Activated naive CD4-positive, alpha-beta T cell treated with anti-CD3 and anti-CD28 coated beads, Interleukin-2, amount 10 ng/mL, durations not matched to agents 7 days and 5 days (primary cell): Measurements from ENCODE around the gene MXD4.

Experiments
- CTCF ChIA-PET: fragments of 350-600 bp; sonication (Branson Sonifier 250); formaldehyde crosslinking; loops from one replicate; lab custom pipeline; 2021; ENCODE audit warnings: antibody characterized with exemption; lab: Charles Lee
- DNase-seq: peaks from one replicate; pipeline ENCODE4 v3.0.0-alpha.2; 2020
- H3K27ac Mint-ChIP-seq: one replicate; pipeline ENCODE4 v1.8.0; 2021; ENCODE audit warnings: mild to moderate bottlenecking, moderate library complexity, mixed read lengths
- H3K27me3 Mint-ChIP-seq: one replicate; pipeline ENCODE4 v1.8.0; 2021; ENCODE audit warnings: mild to moderate bottlenecking, mixed read lengths
- H3K36me3 Mint-ChIP-seq: one replicate; pipeline ENCODE4 v1.8.0; 2021; ENCODE audit warnings: mixed read lengths
- H3K4me1 Mint-ChIP-seq: one replicate; pipeline ENCODE4 v1.8.0; 2021; ENCODE audit warnings: mixed read lengths
- H3K4me3 Mint-ChIP-seq: one replicate; pipeline ENCODE4 v1.8.0; 2021; ENCODE audit warnings: mild to moderate bottlenecking, moderate library complexity, mixed read lengths
- H3K9me3 Mint-ChIP-seq: one replicate; pipeline ENCODE4 v1.8.0; 2021; ENCODE audit warnings: mixed read lengths

Gene MXD4

DNA sequence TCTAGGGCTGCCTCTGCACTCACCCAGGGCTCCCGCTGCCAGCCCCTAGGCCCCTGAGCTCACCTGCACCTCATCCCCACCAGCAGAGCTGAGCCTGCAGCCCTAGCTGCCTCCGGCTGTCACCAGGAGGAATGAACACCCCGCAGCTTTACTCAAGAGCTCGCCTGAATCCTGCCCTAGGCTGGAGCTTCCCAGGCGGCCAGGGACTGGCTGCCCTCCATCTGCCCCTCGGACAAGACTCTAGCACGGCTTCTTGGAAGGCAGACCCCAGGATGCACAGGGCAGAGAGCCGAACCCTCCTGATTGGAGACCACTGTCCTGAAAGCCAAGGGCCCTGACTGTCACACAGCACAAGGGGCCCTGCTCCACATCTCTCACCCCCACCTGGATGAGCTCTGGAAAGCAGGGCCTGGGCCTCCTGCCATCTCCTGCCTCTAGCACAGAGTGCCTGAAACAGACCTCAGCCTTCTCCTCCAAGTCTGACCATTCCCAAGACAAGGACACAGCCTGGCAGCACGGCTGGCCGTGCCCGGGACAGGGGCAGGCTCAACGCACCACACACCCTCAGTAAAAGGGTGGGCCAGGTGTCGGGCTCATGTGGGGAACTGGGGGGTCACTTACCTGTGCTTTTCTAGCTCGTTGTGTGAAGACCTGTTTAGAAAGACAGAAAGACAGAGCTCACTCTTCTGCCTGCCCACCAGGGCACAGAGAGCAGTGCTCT lies 4.4 kb downstream of the MXD4 start:
- no peak overlapping the region for H3K4me3 Mint-ChIP-seq
- H3K27me3 Mint-ChIP-seq = no peaks in the 10 kb centered on the region
- H3K27ac Mint-ChIP-seq = no peak overlapping the region
- H3K9me3 Mint-ChIP-seq = no peaks in the 10 kb centered on the region
- peak; percentile 12 for DNase-seq
- CTCF ChIA-PET = interaction anchor here (1.4 to 1.7 kb wide), 2 partner anchors 9 to 37 kb away, joined by 3 to 4 read pairs; no protein-coding TSS in a partner anchor
- no peaks in the 10 kb centered on the region for H3K36me3 Mint-ChIP-seq
- no peaks in the 10 kb centered on the region for H3K4me1 Mint-ChIP-seq

DNA sequence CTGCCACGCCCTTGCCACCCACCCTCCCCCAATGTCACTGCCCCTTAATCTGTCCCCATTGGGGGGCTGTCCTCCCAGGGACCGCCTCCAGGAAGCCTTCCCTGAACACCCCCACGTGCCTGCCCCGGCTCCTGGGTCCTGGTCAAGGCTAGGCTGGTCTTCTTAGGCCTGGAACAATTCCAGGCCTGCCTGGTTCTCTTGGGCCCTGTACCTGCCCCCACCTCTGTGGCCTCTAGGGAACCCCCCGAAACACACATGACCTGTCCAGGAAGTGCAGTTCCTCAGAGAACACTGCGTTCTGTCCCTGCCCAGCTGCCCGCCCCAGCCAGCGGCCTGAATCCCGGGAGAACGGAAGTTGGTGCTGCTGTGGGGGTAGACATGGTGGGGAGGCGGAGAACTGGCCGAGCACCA lies 5.1 kb downstream of the MXD4 start:
- CTCF ChIA-PET = interaction anchor here (1.4 to 1.7 kb wide), 2 partner anchors 8 to 37 kb away, joined by 3 to 4 read pairs; no protein-coding TSS in a partner anchor
- no peaks in the 10 kb centered on the region for H3K9me3 Mint-ChIP-seq
- no peak overlapping the region for H3K27ac Mint-ChIP-seq
- H3K4me1 Mint-ChIP-seq = no peaks in the 10 kb centered on the region
- peak; percentile 17 for DNase-seq
- no peak overlapping the region for H3K4me3 Mint-ChIP-seq
- H3K36me3 Mint-ChIP-seq = no peaks in the 10 kb centered on the region
- H3K27me3 Mint-ChIP-seq = no peaks in the 10 kb centered on the region

DNA sequence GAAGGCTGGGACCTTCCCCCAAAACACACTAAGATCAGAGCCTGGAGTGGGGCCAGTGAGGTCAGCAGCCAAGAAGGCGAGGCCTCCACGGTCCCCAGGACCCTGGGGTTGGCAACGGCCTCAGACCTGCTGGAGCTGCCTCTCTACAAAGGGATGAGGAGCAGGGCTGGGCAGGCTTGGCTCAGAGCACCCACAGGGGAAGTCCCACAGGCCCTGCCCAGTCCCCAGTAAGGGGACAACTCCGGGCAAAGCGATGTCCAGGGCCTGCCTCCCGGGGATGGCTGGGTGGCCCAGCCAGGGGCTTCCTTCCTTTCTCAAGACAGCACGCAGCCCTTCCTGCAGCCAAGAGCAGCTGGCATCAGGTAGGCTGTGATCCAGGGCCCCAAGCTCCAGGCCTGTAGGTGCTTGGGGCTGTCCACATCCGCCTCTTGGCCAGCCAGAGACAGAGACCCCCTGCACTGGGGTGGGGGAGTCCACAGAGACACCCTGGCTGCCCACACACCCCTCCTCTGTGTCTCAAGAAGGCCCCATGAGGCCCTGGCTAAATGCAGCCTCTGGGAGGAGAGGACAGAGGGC lies 5.7 kb downstream of the MXD4 start:
- Mint-ChIP-seq H3K4me3 (no peak overlapping the region), H3K9me3 (no peaks in the 10 kb centered on the region), H3K4me1 (no peaks in the 10 kb centered on the region), H3K27me3 (no peaks in the 10 kb centered on the region), H3K36me3 (no peaks in the 10 kb centered on the region), H3K27ac (no peak overlapping the region)
- DNase-seq = peak; percentile 13
- CTCF ChIA-PET = interaction anchor here (1.7 kb wide), 1 partner anchor 8 kb away, joined by 3 read pairs; no protein-coding TSS in a partner anchor

DNA sequence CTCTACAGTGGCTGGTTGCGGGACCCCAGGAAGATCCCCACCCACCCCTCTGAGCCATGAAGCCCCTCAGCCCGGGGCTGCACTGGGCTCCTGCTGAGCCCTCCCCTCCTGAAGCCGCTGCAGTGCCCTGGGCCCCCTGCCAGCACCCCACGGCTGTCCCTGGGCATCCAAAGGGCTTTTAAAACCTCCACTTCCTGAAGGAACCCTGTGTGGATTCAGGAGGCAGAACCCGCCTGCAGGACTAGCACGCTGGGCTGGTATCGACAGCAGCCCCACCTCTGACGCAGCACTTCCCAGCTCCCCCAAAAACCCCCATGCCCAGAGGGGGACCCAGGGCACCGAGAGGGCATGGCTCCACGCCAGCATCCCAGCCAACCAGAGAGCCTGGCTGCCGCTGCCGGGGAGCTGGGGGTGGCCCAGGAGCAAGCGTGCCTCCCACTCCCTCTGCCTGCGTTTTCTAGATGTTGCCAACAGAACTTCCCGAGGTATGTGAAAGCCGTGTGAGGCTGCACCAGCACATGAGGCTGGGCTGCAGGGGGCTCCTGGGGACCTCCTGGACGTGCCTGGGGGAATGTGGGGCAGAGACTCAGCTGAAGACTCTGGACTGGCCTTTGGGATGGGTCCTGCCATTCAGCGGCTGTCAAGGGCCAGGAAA lies 6.3 kb downstream of the MXD4 start:
- Mint-ChIP-seq H3K4me1 (no peaks in the 10 kb centered on the region), H3K9me3 (no peaks in the 10 kb centered on the region), H3K27me3 (no peaks in the 10 kb centered on the region), H3K4me3 (no peak overlapping the region), H3K36me3 (no peaks in the 10 kb centered on the region), H3K27ac (no peak overlapping the region)
- CTCF ChIA-PET = no interaction called here
- peak; percentile 17 for DNase-seq

DNA sequence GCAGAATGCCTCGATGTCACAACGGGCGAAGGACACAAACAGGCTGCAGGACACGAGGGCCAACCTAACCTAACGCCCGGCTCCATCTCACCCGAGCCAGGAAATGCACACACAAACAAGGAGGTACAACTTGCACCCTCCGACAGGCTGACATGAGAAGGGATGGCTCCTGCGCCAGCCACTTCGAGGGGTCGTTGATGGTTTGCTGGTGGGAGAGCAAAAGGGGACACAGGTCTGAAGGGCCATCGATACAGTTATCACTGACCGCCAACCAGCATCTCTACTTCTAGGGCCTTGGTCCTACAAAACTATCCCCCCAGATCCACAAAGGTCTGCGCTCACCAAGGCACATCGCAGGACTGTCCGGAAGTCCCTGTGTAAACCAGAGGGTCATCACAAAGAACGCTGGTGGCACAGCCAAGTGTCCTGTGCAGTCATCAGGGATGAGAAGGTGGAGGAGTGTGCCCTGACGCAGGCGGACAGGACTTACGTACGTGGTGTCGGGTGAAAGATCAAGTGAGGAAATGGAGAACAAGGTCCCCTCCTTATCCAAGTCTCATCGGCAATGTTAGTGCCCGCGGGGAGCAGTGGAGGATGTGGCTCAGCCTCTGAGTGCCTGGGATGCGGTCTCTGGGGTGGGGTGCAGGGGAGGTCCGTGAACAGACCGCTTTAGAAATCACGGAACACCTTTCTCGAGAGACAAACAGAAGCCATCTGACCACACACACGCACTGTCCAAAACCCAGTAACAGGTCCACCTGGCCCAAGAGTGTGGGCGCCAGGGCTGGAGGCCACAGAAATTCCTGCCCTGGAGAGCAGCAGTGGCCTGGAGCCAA lies 7.0 kb downstream of the MXD4 start:
- CTCF ChIA-PET = no interaction called here
- no peaks in the 10 kb centered on the region for H3K4me1 Mint-ChIP-seq
- H3K4me3 Mint-ChIP-seq = no peak overlapping the region
- DNase-seq = peak; percentile 20
- no peak overlapping the region for H3K27ac Mint-ChIP-seq
- peaks cover 2% of the 10 kb centered on the region for H3K36me3 Mint-ChIP-seq
- no peaks in the 10 kb centered on the region for H3K9me3 Mint-ChIP-seq
- H3K27me3 Mint-ChIP-seq = no peaks in the 10 kb centered on the region

DNA sequence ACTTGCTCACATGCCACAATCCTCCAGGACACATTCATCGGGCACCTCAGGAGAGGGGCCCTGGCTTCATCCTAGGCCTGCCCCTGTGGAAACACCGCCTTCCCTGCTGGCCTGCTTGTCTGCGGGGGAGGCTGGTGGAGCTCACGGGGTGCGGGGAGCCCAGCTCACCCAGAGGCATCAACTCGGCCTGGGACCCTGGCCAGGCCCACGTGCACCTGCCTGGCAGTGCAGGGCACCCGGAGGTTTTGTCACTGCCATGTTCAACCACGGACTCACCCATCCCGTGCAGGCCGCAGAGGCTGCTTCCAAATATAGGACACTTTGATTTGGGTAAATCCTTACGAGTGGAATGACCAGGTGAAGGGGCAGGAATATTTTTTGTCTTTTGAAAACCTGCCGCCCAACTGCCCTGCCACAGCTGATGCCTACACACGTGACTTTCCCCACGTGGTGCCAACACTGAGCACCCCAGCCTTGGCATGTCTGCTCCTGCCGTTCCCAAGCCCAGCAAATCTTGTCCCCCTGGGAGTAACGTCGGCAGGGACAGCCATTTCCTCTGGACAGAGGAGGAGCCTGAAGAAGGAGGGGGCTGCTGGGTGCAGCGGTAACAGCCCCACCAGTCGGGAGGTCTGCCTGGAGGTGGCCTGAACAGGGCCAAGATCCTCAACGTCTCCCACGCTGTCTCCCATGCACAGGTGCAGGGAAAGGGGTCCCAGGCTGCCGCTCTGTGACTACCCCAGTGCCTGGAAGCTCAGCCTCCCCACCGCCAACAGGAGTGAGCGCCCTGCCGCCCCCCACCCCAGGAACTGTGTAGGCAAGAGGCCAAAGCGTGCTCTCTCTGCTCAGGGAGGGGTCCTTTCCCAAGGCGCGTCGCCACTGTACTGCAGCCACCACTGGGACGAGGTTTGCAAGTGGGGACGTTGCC lies 8.5 kb downstream of the MXD4 start:
- H3K4me3 Mint-ChIP-seq = no peak overlapping the region
- H3K27me3 Mint-ChIP-seq = no peaks in the 10 kb centered on the region
- CTCF ChIA-PET = no interaction called here
- H3K27ac Mint-ChIP-seq = no peak overlapping the region
- no peaks in the 10 kb centered on the region for H3K4me1 Mint-ChIP-seq
- DNase-seq = no peak
- no peaks in the 10 kb centered on the region for H3K9me3 Mint-ChIP-seq
- H3K36me3 Mint-ChIP-seq = peaks cover 2% of the 10 kb centered on the region

DNA sequence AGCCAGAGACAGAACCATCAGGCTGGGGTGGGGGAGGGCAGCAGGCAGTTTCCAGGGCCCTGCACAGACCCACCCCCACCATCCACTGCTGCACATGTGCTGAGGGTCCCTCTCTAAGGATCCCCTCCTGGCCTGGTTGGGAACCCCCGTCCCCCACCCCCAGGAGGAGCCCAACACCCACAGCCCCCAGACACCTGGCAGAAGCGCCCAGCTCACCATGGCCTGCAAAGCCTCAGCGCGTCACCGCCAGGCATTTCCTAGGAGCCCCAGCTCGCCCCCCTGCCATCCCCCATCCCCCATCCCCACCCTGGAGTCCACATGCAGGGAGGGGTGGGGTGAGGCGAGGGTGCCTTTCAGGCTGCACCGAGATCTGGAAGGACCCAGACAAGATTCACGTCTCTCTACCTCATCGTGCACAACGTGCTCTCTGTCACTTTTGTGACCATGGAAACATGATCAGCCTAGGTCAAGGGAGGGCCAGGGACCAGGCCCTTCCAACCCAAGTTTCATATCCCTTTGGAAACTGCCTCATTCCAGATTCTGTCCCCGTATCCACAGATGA lies 9.3 kb downstream of the MXD4 start:
- Mint-ChIP-seq H3K36me3 (peaks cover 2% of the 10 kb centered on the region), H3K27me3 (no peaks in the 10 kb centered on the region), H3K9me3 (no peaks in the 10 kb centered on the region), H3K27ac (no peak overlapping the region), H3K4me3 (no peak overlapping the region), H3K4me1 (no peaks in the 10 kb centered on the region)
- CTCF ChIA-PET = no interaction called here
- no peak for DNase-seq

DNA sequence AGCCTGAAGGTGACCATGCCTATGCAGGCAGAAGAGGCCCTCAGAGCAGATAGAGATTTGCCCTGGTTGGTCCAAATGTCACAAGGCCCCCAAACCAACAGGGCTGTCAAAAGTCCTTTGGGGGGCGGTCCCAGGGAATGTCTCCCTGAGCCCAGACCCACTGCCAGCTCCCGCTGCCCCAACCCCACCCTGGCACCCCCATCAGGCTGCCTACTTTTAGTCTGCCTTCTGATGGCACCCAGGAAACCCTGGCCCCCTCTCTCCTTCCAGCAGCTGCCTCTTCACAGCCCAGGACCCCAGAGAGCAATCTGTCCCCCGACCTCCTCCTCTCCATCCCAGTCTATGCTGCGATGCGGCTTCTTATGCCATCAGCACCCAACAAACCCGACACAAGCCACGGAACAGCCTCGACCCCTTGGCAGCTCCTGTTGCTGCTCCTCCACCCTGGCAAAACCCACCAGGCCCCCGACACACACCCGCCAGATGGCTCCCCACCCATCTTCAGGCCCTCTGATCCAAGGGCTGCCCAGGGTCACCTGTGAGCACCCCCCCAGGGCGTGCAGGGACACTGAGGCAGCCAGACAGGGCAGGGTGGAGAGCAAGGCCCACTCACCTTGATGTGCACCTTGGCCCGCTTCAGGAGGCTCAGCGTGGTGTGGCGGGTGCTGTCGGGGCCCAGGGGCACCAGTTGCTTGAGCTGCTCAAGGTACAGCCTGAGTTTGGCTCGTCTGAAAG lies 9.9 kb downstream of the MXD4 start:
- Mint-ChIP-seq H3K4me1 (no peaks in the 10 kb centered on the region), H3K9me3 (no peaks in the 10 kb centered on the region), H3K4me3 (no peak overlapping the region), H3K27me3 (no peaks in the 10 kb centered on the region), H3K36me3 (peaks cover 2% of the 10 kb centered on the region), H3K27ac (no peak overlapping the region)
- no peak for DNase-seq
- CTCF ChIA-PET = interaction anchor here (1.3 kb wide), 1 partner anchor 210 kb away, joined by 3 read pairs; no protein-coding TSS in a partner anchor

DNA sequence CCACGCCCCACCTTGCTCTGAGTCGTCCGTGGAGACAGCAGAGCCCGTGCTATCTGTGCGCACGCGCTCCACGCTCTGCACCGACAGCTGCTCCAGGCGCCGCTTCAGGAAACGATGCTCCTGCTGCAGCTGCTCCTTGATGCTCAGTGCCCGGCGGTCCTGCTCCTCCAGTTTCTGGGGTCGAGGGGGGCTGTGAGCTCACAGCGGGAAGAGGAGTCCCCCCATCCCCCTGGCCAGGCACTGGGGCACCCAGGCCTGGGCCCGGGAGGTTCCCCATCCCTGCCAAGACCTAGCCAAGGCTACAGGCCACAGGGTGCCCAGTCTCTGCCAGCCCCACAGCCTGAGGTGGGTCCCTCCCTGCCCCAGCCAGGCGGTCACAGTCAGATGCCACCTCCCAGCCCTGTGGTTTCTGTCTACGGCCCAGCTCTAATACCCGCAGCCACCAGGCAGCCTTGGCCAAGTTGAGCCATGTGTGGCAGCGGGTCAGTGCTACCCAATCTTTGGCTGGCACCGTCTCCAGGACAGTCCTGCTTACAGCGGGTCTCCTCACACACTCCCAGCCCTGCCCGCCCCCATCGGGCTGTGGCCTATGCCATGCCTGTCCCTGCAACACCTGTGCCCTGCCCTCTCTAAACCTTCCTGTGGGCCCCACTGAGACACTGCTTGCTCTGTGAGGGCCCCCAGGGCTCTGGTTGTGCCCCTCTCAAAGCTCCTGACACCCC lies 10.7 kb downstream of the MXD4 start:
- peak; percentile 18 for DNase-seq
- H3K36me3 Mint-ChIP-seq = peaks cover 2% of the 10 kb centered on the region
- CTCF ChIA-PET = interaction anchor here (1.3 kb wide), 1 partner anchor 211 kb away, joined by 3 read pairs; no protein-coding TSS in a partner anchor
- no peaks in the 10 kb centered on the region for H3K4me1 Mint-ChIP-seq
- H3K4me3 Mint-ChIP-seq = no peak overlapping the region
- no peak overlapping the region for H3K27ac Mint-ChIP-seq
- H3K9me3 Mint-ChIP-seq = no peaks in the 10 kb centered on the region
- no peaks in the 10 kb centered on the region for H3K27me3 Mint-ChIP-seq

DNA sequence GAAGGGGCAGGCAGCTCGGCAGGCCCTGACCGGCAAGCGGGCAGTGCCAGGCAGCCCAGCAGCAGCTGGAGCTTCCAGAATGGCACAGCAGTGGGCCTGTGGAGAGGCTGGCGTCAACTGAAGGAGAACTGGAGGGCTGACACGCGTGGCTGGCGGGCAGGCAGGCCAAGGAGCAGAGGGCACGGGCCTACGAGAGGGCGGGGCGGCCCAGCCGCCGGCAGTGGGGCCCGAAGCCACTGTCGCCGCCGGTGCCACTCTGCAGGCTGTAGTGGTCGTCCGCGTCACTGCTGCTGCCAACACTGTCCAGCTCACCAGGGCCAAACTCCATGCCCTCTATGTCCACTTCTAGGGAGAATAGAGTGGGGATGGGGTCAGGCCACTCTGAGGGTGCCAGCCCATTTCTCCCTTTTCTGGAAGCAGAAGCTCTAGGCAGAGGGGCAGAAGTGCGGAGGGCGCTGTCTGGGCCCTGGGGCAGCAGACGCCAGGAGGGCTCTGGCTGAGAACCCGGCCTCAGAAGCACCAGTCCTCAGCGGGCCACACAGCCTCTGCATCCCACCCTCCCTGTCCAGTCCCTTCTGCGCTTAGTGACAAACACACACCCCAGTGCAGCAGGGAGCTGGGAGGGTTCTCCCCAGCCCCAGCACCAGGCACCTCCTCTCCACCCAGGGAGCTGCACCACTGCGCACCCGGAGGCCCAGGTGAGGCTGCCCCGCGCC lies 11.4 kb downstream of the MXD4 start:
- no peak for DNase-seq
- Mint-ChIP-seq H3K9me3 (no peaks in the 10 kb centered on the region), H3K27me3 (no peaks in the 10 kb centered on the region), H3K27ac (no peak overlapping the region), H3K4me3 (no peak overlapping the region), H3K4me1 (peaks cover 2% of the 10 kb centered on the region), H3K36me3 (peaks cover 2% of the 10 kb centered on the region)
- CTCF ChIA-PET = interaction anchor here (1.3 kb wide), 1 partner anchor 212 kb away, joined by 3 read pairs; no protein-coding TSS in a partner anchor

DNA sequence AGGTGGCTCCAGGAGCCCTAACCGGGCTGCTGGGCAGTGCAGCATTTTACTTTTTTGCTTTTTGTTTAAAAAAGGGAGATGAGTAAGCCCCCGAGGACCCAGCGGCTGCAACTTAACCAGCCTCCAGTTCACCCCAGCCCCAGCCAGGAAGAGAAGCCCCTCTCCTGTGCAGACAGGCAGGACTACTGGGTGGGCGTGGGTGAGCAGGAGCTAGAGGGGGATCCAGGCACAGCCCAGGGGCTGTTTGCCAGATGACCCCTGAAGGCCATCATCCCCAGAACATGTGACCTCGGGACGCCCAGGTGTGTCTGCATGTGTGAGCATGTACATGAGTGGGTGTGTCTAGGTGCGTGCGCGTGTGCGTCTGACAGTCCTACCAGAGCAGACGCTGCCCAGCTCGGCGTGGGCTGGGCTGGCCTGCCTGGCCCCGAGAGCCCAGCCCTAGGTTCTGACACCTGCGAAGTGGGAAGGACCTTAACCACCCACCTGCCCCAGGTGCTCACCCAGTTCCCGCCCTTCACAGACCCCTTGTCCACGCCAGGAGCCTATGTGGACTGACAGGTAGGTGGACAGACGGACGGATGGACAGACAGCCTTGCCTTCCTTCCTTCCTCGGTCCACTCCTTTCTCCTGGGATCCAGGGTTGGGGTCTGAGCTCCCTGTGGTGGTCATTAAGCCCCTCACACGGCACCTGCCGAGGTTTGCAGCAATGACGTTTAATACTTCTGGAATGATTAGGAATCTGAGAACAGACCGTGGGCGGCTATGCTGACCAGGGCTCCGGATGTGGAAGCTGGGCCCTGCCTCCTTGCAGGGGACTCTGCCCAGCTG lies 12.2 kb downstream of the MXD4 start:
- no peaks in the 10 kb centered on the region for H3K27me3 Mint-ChIP-seq
- peaks cover 10% of the 10 kb centered on the region for H3K4me1 Mint-ChIP-seq
- peaks cover 2% of the 10 kb centered on the region for H3K36me3 Mint-ChIP-seq
- H3K9me3 Mint-ChIP-seq = no peaks in the 10 kb centered on the region
- DNase-seq = peak; percentile 14
- no peak overlapping the region for H3K27ac Mint-ChIP-seq
- H3K4me3 Mint-ChIP-seq = no peak overlapping the region
- CTCF ChIA-PET = no interaction called here
